ENCODE data around the gene LOXL3.

DNA sequence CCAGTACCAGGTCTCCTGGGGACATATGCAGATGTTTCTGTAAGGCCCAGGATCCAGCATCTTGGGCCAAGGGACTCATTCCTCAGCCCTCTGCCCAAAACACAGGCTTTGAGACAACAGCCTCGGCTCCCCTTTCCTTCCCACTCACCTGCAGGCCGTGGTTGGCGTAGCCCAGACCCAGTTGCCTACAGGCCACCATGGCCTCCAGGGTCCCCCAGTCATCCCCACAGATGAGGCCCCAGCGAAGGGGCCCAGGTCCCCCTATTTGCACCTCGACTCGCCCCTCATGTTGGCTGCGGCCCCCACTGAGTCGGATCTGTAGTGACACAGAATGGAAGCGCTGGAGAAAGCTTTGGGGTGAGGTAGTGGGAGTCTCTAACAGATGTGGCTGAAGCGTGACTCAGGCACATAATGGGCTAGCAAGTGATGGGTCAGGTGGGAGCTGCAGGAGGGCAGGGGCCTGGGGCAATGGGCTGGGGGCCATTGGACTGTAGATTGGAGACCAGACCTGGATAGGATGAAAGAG, 18.2 kb downstream of the LOXL3 start:
- TF ChIP-seq CEBPB (IDR thresholded peaks at IDR 0.05; ENCODE audit: low read depth, low read length) (no peak), HDAC2 (IDR thresholded peaks at IDR 0.05; ENCODE audit: borderline replicate concordance in 1 of 2, low read depth in 2 of 2, low read length in 2 of 2) (no peak), EZH2 (IDR thresholded peaks at IDR 0.05; ENCODE audit: low read depth, low read length, severe bottlenecking) (no peak), GTF2F1 (IDR thresholded peaks at IDR 0.05; ENCODE audit: borderline replicate concordance, low read depth, low read length) (no peak), RFX5 (IDR thresholded peaks at IDR 0.05; ENCODE audit: borderline replicate concordance, low read depth, low read length) (no peak), POLR2AphosphoS5 (IDR thresholded peaks at IDR 0.05; ENCODE audit: low read depth, low read length) (no peak), SRF (IDR thresholded peaks at IDR 0.05; ENCODE audit: low read depth, low read length) (no peak), HDAC6 (IDR thresholded peaks at IDR 0.05; ENCODE audit: low read depth, low read length) (no peak), NRF1 (IDR thresholded peaks at IDR 0.05; ENCODE audit: low read depth, low read length) (no peak), JUN (IDR thresholded peaks at IDR 0.05; ENCODE audit: low read depth, low read length) (no peak), RAD21 (IDR thresholded peaks at IDR 0.05 in 1 of 2, conservative IDR thresholded peaks at IDR 0.05 in 1 of 2; ENCODE audit: low read depth in 2 of 2, low read length in 2 of 2) (no peak), TCF12 (IDR thresholded peaks at IDR 0.05; ENCODE audit: low read depth, low read length) (no peak), POLR2A (IDR thresholded peaks at IDR 0.05; ENCODE audit: control extremely low read depth in 1 of 2, low read depth in 2 of 2, low read length in 2 of 2) (no peak)
- TF ChIP-seq, protein P1, sequence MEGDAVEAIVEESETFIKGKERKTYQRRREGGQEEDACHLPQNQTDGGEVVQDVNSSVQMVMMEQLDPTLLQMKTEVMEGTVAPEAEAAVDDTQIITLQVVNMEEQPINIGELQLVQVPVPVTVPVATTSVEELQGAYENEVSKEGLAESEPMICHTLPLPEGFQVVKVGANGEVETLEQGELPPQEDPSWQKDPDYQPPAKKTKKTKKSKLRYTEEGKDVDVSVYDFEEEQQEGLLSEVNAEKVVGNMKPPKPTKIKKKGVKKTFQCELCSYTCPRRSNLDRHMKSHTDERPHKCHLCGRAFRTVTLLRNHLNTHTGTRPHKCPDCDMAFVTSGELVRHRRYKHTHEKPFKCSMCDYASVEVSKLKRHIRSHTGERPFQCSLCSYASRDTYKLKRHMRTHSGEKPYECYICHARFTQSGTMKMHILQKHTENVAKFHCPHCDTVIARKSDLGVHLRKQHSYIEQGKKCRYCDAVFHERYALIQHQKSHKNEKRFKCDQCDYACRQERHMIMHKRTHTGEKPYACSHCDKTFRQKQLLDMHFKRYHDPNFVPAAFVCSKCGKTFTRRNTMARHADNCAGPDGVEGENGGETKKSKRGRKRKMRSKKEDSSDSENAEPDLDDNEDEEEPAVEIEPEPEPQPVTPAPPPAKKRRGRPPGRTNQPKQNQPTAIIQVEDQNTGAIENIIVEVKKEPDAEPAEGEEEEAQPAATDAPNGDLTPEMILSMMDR (IDR thresholded peaks at IDR 0.05; ENCODE audit: control extremely low read depth in 1 of 3, insufficient read depth in 1 of 3, low read depth in 1 of 3, low read length in 3 of 3) = no peak
